NCI-H2227 (cell line): ENCODE results near the gene IL34.

ENCODE experiments used
- DNase-seq: peaks from one replicate; lab custom pipeline; 2025; ENCODE audit not compliant: unreplicated experiment; lab: John Stamatoyannopoulos, UW

IL34 gene

GRCh38 chr16:70687671-70688245 lies 41.4 kb downstream of the IL34 start:
- no peak for DNase-seq

- DNase-seq = no peak
Observed at GRCh38 chr16:70688246-70688742, 41.9 kb downstream of the IL34 start.

GRCh38 chr16:70689035-70689969 lies 42.9 kb downstream of the IL34 start:
- no peak for DNase-seq

GRCh38 chr16:70689970-70690891 lies 43.9 kb downstream of the IL34 start:
- DNase-seq = no peak

GRCh38 chr16:70691223-70692129 lies 45.1 kb downstream of the IL34 start:
- peak; percentile 80 for DNase-seq

- DNase-seq = peak; percentile 11
Observed at GRCh38 chr16:70692130-70692872, 45.9 kb downstream of the IL34 start.

GRCh38 chr16:70692873-70693671 lies 46.7 kb downstream of the IL34 start:
- peak; percentile 10 for DNase-seq

- DNase-seq = no peak
Observed at GRCh38 chr16:70694088-70694867, 47.9 kb downstream of the IL34 start.

- no peak for DNase-seq
Observed at GRCh38 chr16:70694868-70695218, 48.5 kb downstream of the IL34 start.

GRCh38 chr16:70695331-70696070 lies 49.1 kb downstream of the IL34 start:
- no peak for DNase-seq

- DNase-seq = no peak
Observed at GRCh38 chr16:70696355-70696754, 50.0 kb downstream of the IL34 start.

GRCh38 chr16:70696952-70697593 lies 50.7 kb downstream of the IL34 start:
- DNase-seq = peak; percentile 61

- DNase-seq = no peak
Observed at GRCh38 chr16:70697594-70698170, 51.3 kb downstream of the IL34 start.

- no peak for DNase-seq
Observed at GRCh38 chr16:70698901-70699300, 52.5 kb downstream of the IL34 start.

GRCh38 chr16:70699696-70700095 lies 53.3 kb downstream of the IL34 start:
- DNase-seq = no peak
